GM19455 (cell line): ENCODE data around the gene KLK1.

Experiments
- ATAC-seq: cut with Tn5 transposase; IDR thresholded peaks from one replicate; pipeline ENCODE4 v1.9.1; 2021; ENCODE audit not compliant: unreplicated experiment

KLK1 gene

DNA sequence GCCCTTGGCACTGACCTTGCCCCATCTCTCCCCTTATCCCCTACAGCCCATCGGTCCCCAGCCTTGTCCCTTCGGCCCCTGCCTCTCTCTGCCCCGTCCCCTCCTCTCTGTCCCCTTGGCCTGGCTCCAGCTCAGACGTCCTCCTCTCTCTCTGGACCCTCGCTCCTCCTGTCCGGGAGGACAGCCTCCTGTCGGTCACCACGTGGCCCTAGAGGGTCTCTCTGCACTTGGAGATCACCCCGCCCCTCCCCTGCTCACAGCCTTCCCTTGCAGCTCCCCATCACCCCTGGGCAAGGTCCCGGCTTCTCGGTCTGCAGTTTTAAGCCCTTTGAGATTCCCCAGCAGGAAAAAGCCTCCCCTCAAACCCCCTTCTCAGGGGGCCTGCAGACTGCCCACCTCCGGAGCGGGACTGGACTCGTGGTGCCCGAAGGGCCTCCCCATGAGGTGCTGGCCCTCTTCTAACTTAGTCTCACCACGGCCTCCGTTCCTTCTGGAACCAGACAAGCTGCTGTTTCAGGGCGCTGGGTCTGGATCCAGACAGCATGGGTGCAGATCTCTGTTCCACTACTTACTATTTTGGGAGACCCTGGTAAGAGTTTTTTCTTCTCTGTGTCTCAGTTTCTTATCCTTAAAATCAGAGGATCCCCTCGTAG is 13.1 kb upstream of the KLK1 start:
- no peak for ATAC-seq

DNA sequence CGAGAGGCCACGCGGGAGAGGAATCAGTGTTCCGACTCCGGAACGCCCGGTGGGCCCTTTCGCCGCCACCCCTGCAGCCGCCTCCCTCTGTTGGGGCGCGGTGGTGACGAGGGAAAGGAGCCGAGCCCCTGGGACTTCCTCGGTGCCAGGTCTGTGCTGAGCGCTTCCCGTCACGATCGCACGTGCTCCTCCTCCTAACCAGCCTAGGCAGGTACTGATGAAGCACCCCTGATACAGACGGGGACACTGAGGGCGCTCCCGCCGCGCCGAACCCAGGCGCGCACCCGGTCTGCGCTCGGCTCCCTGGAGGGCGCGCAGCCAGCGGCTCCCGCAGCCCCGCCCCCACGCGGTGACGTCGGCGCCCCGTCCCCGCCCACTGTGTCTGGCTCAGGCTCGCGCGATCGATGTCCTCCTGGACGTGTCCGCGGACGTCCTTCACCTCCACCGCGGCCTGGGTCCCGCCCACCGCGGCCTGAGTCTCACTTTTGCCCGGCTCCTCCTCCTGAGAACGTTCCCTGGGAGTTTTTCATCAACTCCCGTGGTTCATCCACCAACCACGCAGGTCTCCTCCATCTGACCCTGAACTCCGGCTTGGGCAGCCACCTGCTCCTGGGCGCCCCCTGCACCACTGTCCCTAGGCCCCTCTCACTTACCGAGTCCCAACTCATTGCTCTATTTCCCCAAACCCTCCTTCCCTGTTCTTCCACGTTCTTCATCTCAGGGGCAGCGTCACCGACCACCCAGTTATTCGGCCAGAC is 12.4 kb upstream of the KLK1 start:
- peak; percentile 63 for ATAC-seq

DNA sequence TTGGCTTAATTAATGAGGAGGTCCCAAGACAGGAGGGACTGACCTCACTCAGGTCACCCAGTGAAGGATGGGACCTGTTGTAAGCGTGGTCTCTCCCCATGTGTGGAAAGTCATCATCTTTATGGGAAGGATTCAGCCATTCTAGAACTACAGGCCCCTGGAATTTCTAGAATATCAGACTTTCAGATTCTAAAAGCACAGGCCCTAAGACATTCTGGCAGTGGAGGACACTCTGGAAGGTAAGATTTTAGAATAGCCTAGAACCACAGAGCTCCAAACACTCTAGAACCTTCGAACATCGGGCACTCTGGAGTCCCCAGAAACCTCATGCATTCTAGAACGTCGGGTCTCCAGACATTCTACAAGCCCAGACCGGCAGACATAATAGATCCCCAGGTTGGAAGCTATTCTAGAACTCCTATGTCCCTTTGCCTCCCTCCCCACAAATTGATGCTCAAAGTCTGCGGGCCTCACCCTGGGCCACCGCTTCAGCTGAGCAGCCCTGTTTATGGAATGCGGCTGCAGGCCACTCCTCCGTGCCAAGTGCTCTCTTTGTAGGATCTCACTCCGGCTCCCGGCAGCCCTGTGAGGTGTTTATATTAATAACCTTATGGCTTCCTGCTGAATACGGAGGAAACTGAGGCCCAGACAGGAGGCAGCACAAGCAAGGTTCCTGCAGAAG is 11.7 kb upstream of the KLK1 start:
- ATAC-seq = no peak

DNA sequence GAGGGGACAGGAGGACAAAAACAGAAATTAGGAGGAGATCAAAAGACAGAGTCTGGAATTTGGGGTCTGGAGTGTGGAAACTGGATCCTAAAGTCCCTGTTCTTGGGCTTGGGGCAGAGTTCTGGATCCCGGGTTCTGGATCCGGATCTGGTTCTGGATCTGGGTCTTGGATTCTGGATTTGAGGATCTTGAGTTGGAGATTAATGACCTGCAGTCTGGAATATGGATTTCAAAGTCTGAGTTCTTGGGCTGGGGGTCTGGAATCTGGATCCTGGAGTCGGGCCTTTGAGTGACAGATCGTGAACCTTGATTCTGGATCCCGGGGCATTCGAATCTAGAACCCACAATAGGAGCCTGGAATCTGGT is 10.2 kb upstream of the KLK1 start:
- no peak for ATAC-seq

DNA sequence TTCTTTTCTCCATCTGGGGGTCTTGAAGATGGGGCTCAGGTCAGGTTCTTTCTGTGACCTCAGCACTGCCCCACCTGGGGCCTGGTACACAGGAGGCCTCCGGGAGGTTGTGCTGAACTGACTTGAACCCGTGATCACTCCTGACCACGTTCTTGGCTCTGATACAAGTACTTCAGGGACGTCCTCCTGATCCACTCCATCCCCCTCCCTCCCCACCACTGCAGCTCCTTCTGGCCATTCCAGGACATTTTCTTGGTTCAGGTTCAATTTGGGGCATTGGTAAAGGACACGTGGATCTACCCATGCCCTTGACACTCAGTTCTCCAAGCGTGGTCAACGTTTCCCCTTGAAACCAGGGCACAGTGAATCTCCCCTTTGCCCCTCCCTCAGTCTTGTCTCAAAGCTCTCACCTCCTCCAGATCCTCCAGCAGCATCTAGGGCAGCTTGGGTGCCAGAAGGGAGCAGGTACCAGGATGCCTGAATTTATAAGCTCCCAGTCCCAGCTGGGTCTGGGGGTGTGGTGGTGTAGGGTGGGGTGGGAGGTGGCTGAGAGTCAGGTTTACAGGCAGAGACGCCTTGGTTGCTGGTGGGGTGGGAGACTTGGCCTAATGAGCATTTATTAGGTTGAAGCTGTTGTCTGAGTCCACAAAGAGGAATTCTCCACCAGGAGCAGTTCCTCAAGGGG is 9.7 kb upstream of the KLK1 start, which contains the start of gene KLK15:
Gene KLK15 (minus strand): TSS at position 458 of the 685 bp plus-strand sequence. CDS start 2,082 bp downstream, outside the sequence.
- no peak for ATAC-seq

DNA sequence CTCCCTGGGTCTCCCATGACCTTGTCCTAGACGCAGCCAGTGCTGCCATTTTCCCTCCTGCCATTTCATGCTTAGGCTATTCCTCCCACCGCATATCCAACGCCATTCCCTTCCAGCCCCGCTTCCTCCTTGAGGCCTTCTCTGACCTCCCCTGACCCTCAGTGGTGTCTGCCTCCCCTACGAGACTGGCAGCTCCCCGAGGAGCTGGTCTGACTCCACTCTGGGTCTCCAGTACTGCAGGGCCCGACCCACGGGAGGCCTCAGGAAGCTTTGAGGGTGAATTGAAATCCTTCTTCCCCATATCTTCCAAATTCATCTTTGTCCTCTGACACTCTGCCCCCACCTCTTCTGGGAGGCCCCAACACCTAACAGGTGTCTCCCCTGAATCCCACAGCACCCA is 9.1 kb upstream of the KLK1 start:
- ATAC-seq = no peak

DNA sequence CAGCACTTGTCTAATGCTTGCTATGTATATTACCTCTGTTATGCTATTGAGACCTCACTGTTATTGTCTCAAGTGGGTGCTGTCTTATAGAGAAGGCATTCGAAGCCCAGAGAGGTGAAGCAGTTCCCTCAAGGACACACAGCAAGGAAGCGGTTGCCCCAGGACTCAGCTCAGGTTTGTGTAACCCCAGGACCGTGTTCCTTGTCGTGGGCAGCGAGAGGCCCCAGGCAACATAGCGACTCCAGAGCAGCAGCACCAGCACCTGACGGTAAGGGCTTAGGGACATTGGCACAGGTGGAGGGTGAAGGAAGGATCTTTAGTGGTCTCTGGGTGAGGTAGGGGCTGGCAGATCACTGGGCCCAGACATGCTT is 7.4 kb upstream of the KLK1 start:
- ATAC-seq = no peak

DNA sequence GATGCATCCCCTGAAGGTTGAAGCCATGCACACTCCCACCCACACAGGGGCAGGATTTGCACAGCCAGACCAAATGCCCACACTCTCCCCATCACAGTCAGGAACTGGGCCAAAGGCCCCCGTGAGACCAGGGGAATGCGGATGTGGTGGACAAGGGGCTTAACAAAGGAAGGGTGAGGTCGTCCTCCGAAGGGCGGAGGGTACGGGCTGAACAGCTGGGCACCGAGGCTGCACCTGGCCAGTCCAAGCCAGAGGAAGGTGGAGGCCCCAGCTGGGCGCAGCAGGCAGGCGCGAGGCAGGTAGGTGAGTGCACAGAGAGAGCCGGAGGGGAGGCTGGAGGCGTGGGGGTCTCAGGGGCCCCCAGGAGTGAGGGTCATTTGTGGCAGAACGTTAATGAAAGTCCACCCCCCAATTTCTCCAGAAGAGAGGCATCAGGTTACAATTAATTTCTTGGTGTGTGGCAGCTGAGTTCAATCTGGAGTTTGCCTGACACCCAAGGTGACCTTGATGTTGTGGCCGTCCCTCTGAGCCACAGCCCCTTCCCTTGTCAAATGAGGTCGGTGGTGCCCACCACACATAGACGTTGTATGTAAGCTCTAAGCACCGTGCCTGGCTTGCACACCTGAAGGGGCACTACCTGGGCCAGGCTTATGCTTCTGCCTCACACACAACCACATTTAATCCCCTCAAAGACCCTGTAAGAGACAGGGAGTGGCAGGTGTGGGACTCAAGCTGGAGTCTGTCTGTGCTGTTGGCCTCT is 6.9 kb upstream of the KLK1 start:
- no peak for ATAC-seq

DNA sequence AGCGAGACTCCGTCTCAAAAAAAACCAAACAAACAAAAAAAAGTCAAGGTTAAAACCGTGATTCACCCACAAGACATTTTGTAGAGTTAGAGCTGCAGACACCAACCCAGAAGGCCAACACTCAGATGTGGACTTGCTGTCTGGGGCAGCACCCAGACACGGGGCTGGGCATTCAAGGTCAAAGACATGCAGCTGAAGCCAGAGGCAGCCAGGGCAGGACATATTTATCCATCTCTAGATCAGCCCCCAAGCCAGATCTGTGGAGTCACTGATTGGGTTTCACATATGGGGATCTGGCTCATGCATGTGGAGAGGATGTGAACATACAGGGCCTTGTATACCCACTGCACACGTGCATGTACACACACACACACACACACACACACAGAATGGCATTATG is 6.2 kb upstream of the KLK1 start:
- no peak for ATAC-seq

DNA sequence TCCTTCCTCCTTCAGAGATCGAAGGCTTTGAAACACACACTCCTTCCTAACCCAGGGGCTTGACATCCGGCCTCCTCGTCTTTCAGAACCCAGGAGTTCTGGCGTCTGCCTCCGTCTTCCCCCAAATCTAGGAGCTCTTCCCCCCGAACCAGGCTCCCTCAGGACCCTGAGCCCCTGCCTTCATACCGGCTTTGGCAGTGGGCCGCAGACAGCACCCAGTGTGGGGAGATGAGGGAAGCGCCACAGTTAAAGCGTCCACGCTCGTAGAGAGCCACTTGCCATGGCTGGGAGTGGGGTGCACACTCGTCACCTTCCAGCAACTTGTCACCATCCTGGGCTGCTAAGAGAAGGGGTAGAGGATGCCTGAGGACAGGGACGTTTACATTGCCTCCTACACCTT is 3.9 kb upstream of the KLK1 start:
- no peak for ATAC-seq

DNA sequence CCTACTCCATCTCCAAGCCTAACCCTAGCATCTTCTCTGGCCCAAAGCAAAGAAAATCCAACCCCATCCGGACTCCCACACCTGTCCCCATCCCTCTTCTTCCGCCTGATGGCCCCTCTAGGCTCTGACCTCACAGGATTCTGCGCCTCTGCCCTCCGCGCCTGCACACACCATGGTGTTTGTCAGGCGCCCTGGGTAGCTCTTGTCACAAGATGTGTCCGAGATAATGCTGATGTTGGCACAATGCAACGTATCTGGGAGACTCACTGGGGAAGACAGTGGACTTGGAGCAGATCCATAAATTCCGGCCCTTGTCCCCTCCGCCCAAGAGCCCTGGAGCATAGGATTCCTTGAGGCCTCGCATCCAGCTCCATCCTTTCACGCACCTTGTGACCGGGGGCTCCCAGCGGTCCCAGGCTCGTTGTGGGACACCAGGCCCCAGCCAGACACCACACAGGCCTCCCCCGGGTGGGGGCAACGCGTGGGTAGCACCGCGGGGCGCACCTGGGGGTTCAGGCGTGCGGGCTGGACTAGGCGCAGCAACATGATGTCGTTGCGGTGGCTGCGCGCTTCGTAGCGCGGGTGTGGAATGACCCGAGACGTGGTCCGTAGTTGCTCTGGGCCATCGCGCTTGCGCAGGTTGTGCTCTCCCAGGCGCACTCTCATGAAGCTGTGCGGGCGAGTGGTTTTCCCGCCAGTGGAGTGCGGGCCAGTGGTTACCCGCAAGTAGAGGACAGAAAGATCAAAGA is 3.1 kb upstream of the KLK1 start:
- ATAC-seq = no peak

DNA sequence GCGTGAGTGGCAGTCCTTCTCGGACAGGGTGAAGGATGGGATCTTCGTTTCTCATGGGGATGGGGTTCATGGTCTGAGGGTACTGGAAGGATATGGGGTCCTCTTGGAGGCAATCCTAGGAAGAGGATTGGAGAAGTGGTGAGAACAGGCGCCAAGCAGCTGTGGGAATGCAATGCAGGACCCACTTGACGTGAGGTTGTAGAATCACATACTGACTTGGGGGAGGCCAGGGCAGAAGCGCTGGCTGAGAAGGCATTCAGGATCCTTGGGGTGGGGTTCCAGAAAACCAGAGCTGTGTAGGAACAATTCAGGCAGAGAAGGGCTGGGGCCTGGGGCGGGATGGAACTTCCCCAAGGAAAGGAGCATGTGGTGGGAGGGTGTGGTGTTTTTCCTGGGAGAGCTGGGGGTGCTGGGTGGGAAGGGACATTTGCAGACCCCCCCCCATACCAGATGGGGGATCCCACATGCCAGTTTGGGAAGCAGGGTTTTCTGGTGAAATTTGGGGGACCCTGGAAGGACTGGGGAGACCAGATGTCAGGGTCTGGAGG is 852 bp downstream of the KLK1 start:
- ATAC-seq = no peak

DNA sequence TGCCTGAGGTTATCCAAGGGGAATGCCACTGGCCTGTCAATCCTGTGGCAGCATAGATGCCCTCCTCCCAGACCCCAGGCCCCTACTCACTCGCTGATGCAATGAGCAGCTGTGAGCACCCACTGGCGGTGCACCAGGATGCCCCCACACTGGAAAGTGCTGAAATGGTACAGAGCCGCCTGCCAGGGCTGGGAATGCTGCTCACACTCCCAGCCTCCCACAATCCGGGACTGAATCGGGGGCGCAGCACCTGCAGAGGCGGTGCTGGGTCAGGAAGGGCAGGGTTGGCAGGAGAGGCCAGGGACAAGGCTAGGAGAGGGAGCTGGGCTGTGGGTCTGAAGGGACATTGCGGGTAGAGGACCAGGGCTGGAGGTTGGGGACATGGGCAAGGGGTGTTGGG is 2.0 kb downstream of the KLK1 start:
- no peak for ATAC-seq

DNA sequence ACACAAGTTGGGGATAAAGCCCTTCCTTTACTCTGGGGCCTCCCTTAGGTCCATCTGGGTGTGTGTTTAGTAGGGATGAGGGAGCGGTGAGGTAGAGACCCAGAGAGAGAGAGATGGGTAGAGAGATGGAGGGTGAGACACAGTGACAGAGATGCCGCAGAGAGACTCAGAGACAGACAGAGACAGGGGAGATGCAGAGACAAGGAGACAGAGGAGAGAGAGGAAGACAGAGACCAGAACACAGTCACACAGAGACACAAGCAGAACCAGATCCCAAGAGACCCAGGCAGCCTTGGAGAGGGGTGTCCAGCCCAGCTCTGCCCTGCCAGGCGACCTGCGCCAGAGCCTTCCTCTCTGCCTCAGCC is 2.4 kb downstream of the KLK1 start:
- no peak for ATAC-seq

DNA sequence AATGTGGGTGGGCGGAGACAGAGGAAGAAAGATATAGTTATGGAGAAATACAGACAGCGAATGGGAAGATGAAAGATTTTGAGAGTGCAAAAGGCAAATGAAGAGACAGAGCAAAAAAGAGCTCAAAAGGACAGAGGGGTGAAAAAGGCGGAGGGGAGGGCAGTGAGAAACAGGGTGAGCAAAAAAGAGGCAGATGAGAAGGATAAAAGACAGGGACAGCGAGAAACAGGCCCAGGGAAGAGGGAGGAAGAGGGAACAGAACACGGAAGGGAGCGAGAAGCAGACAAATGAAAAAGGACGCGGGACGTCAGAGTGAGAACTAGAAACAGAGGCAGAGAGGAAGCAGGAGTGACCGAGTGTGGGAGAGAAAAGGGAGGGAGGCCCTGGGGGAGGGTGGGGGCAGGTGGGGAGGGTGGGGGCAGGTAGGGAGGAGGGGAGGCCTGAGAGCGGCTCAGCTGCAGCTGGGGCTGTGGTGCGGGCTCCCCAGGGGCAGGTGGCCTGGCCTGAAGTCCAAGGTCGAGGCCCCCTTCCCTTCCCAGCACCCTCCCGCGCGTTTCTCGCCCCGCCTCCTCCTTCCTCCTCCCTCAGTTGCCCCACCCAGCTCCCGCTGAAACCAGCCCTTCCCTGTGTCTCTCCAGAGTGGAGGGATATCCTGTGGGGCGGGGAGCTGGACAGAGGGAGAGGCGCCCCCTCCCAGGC is 2.9 kb downstream of the KLK1 start:
- no peak for ATAC-seq

DNA sequence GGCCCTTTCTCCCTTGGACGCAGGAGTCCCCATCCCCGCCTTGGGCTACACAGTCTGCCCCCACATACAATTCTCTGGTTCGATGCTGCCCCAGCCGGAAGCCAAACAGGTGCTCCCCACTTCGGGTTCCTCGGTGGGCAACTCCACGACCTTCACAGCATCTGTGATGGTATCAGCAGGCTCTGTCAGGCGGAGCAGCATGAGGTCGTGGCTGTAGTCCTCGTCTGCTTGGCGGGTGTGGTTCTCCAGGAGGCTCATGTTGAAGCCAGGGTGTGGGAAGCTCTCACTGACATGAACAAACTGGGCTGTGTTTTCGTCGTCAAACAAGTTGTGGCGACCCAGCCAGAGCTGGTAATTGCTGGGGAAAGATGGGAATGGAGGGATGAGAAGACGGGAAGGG is 3.5 kb downstream of the KLK1 start:
- no peak for ATAC-seq

DNA sequence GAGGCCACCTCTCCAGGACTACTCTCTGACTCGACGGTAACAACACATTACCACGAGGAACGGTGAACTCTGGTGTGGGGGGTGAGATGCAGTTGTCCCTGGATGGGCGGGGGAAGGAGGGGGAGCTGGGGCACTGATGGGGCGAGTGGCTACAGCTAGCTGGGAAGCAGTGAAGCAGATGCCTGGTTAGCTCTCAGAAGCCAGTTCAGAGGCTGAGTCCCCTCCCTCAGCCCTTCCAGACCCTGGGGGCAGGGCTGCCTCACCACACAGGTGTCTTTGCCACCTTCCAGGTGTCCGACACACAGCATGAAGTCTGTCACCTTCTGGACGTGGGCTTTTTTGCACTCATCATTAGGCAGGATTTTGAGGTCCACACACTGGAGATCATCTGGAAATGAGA is 4.0 kb downstream of the KLK1 start:
- ATAC-seq = no peak

DNA sequence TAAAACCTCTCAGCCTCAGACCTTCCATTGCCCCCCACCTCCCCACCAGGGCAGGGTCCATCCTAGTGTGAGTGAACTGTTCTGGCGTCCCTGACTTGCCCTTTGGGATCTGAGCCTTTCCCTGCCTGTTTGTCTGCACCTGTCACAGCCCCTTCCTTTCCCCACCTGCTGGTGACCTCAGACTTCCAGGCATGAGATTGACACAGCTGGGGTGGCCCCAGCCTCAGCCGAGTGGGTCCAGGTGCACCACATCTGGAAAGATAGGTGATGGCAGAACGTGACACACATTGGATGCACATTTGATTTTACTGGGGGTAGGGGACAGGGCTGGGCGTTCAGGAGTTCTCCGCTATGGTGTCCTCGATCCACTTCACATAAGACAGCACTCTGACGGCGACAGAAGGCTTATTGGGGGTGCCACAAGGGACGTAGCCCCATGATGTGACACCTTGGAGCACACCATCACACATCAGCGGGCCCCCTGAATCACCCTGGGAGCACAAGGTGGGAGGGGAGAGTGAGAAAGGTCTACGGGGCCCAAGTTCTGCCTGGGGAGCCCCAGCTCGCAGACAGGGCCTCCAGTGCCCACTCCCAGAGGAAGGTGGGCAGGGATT is 4.6 kb downstream of the KLK1 start:
- ATAC-seq = no peak
